ENCODE results near the gene WWTR1. TPM values are rescaled to one million over a fixed set of nuclear protein-coding genes. Genes with fewer than 3 reads are reported as not detected.

Gene WWTR1
- total and polyA plus RNA-seq, 2 of the 8 experiments (the other 6 are each of a cell fraction or from before 2014, with no cell fraction given), result 15.7 to 18.6 TPM

GRCh38 chr3:149650828-149651227 lies 7.0 kb downstream of the WWTR1 start:
- CTCF ChIA-PET (ENCODE audit: partially characterized antibody), result interaction anchor here (0.6 to 2.8 kb wide), 3 partner anchors 62 to 82 kb away, joined by 3 to 8 read pairs (median 5); no protein-coding TSS in a partner anchor
- H3K4me2 ChIP-seq (ENCODE audit: insufficient read depth in 1 of 2, low read depth in 2 of 2, low read length in 2 of 2), result no peak overlapping the region
- H2AK5ac ChIP-seq (ENCODE audit: low read depth, low read length), result no peak overlapping the region
- no peak overlapping the region for H2AFZ ChIP-seq (ENCODE audit: low read length)
- H4K20me1 ChIP-seq (replicated peaks in 1 of 2; ENCODE audit: control insufficient read depth in 1 of 2, insufficient read depth in 2 of 2, low read length in 2 of 2), result peaks cover 0 to 4% of the 10 kb centered on the region in 2 experiments
- peaks cover 2% of the 10 kb centered on the region; the same call in 1 of the 2 replicates for H3K79me1 ChIP-seq (ENCODE audit: low read depth, low read length)
- no peaks in the 10 kb centered on the region; a peak in 1 of 7 replicates for H3K4me1 ChIP-seq (replicated peaks in 1 of 4; ENCODE audit: control insufficient read depth in 3 of 4, insufficient read depth in 4 of 4, low read length in 3 of 4)
- H3K9me3 ChIP-seq (ENCODE audit: insufficient read depth in 2 of 2, low read depth in 1 of 2, low read length in 1 of 2), result no peaks in the 10 kb centered on the region
- H4K8ac ChIP-seq (ENCODE audit: extremely low read depth, insufficient read depth, low read length), result no peak overlapping the region
- H2BK12ac ChIP-seq (ENCODE audit: low read depth, low read length), result no peak overlapping the region
- FAIRE-seq (no peak), DNase-seq (ENCODE audit: low read depth in 1 of 2, low spot score in 2 of 2) (no peak)
- no peak overlapping the region for H2BK15ac ChIP-seq (ENCODE audit: low read length)
- H3K36me3 ChIP-seq (ENCODE audit: control insufficient read depth in 2 of 4, insufficient read depth in 4 of 4, low read length in 3 of 4), result no peaks in the 10 kb centered on the region; a peak in 1 of 8 replicates
- POLR2A ChIA-PET (ENCODE audit: partially characterized antibody), result interaction anchor here (5.7 kb wide), 1 partner anchor 7 kb away, joined by 53 read pairs; the partner anchor contains the start of gene WWTR1
- H3K23me2 ChIP-seq (ENCODE audit: low read depth, low read length), result no peaks in the 10 kb centered on the region
- no peaks in the 10 kb centered on the region for H3K27me3 ChIP-seq (replicated peaks in 1 of 4; ENCODE audit: control insufficient read depth in 3 of 4, extremely low read depth in 1 of 4, insufficient read depth in 3 of 4, low read length in 3 of 4)
- no peak overlapping the region for H2BK120ac ChIP-seq (replicated peaks; ENCODE audit: low read depth, low read length)
- peaks cover 3 to 60% of the 10 kb centered on the region in 2 experiments; a peak in 3 of 4 replicates for H3K79me2 ChIP-seq (ENCODE audit: control insufficient read depth in 1 of 2, insufficient read depth in 2 of 2, low read length in 2 of 2)
- H4K91ac ChIP-seq (replicated peaks; ENCODE audit: insufficient read length, low read length), result no peak overlapping the region
- 93% methylated on average over 1 of the region's 1 CpG; no CpG with 5 or more reads in 1 of the 2 experiments for whole genome bisulfite sequencing, 2 experiments (ENCODE audit: extremely low coverage in 1 of 2, insufficient coverage in 1 of 2, insufficient read length in 1 of 2, insufficient replicate concordance in 2 of 2, low coverage in 1 of 2, low lambda C conversion rate in 2 of 2, missing lambda C conversion rate in 1 of 2)
- no peak overlapping the region for H3K56ac ChIP-seq (replicated peaks; ENCODE audit: insufficient read length, low read depth, low read length)
- no peak overlapping the region for H3K9ac ChIP-seq (replicated peaks in 1 of 4; ENCODE audit: extremely low read depth in 1 of 4, low read depth in 3 of 4, low read length in 3 of 4)
- no peak overlapping the region for H4K5ac ChIP-seq (ENCODE audit: insufficient read length, low read depth, low read length)
- no peak overlapping the region for H2BK5ac ChIP-seq (ENCODE audit: low read depth, low read length)
- no peak overlapping the region for H3K18ac ChIP-seq (ENCODE audit: extremely low read depth, low read length)
- H3K4ac ChIP-seq (replicated peaks; ENCODE audit: insufficient read length, low read depth, low read length), result no peak overlapping the region
- no peak overlapping the region for H3K14ac ChIP-seq (ENCODE audit: insufficient read length)
- H3K27ac ChIP-seq (ENCODE audit: low read depth, low read length), result no peak overlapping the region
- H3K23ac ChIP-seq (ENCODE audit: insufficient read length), result no peak overlapping the region
- no peak overlapping the region for H2BK20ac ChIP-seq (ENCODE audit: low read length)
- no peak overlapping the region for H3K4me3 ChIP-seq (ENCODE audit: extremely low read depth in 1 of 4, insufficient read depth in 2 of 4, low read depth in 3 of 4, low read length in 4 of 4)
- TF ChIP-seq SIN3A (conservative IDR thresholded peaks at IDR 0.05 in 1 of 2, IDR thresholded peaks at IDR 0.05 in 1 of 2; ENCODE audit: low read depth in 1 of 2, low read length in 2 of 2), result no peak
- TF ChIP-seq POLR2AphosphoS5 (IDR thresholded peaks at IDR 0.05; ENCODE audit: low read depth, low read length), result no peak
- TF ChIP-seq CHD1 (IDR thresholded peaks at IDR 0.05; ENCODE audit: low read depth, low read length), result no peak
- TF ChIP-seq CREB1 (IDR thresholded peaks at IDR 0.05), result no peak
- TF ChIP-seq NRF1 (IDR thresholded peaks at IDR 0.05; ENCODE audit: low read depth, low read length), result no peak
- no peak for TF ChIP-seq TAF7 (optimal IDR thresholded peaks at IDR 0.05; ENCODE audit: borderline replicate concordance, low read depth, low read length)
